Keratinocyte (primary cell): Measurements from ENCODE around the gene WAC. TPM values are rescaled to one million over a fixed set of nuclear protein-coding genes. Genes with fewer than 3 reads are reported as not detected.
"Not testable (repeated sequence)": the region's sequence is repeated elsewhere in the genome, so short reads cannot be mapped to it uniquely, and the experiment has no call there.

Source experiments
- DNase-seq: peaks from one replicate; pipeline ENCODE4 v3.0.0-alpha.2; 2011; ENCODE audit warnings: low read depth, missing footprints, low spot score
- FAIRE-seq: peaks from 2 replicates; lab custom pipeline; 2011; peaks lifted over from hg19 to GRCh38; lab: Jason Lieb, UNC
- H2AFZ ChIP-seq: 2 replicates; pipeline ENCODE4 v1.6.0; 2012; ENCODE audit warnings: low read length, control low read depth, inconsistent platforms; ENCODE audit not compliant: control insufficient read depth
- H3K27ac ChIP-seq: 2 replicates; pipeline ENCODE4 v1.5.1; 2011; ENCODE audit warnings: low read length; ENCODE audit not compliant: control insufficient read depth, insufficient read depth
- H3K27me3 ChIP-seq: 3 replicates; pipeline ENCODE4 v1.6.0; 2011; ENCODE audit warnings: low read length; ENCODE audit not compliant: control insufficient read depth, insufficient read depth; ENCODE audit errors: extremely low read depth
- H3K36me3 ChIP-seq, 2 experiments: 2 replicates in 1 of 2; 3 replicates in 1 of 2; pipeline ENCODE4 v1.5.1; 2011; ENCODE audit warnings: low read length in 2 of 2, mild to moderate bottlenecking in 1 of 2; ENCODE audit not compliant: control insufficient read depth in 2 of 2, insufficient read depth in 2 of 2; ENCODE audit errors: extremely low read depth in 1 of 2
- H3K4me1 ChIP-seq: 3 replicates; pipeline ENCODE4 v1.5.1; 2011; ENCODE audit warnings: low read length; ENCODE audit not compliant: control insufficient read depth, insufficient read depth; ENCODE audit errors: extremely low read depth
- H3K4me2 ChIP-seq: 3 replicates; pipeline ENCODE4 v1.6.0; 2011; ENCODE audit warnings: low read depth, low read length; ENCODE audit not compliant: control insufficient read depth, insufficient read depth; ENCODE audit errors: extremely low read depth
- H3K4me3 ChIP-seq, 3 experiments: fragments of 200-600 bp in 1 of 3; sonication (generic) in 1 of 3; 2 replicates in 2 of 3; 3 replicates in 1 of 3; pipeline ENCODE4 v1.5.1; 2011 to 2016; ENCODE audit warnings: low read length in 3 of 3, mild to moderate bottlenecking in 3 of 3, control low read depth in 2 of 3, inconsistent platforms in 1 of 3, low read depth in 1 of 3, mixed read lengths in 1 of 3, mixed run types in 1 of 3, moderate library complexity in 1 of 3; ENCODE audit not compliant: control insufficient read depth in 2 of 3, insufficient read depth in 2 of 3; ENCODE audit errors: extremely low read depth in 1 of 3
- H3K79me2 ChIP-seq: 2 replicates; pipeline ENCODE4 v1.6.0; 2012; ENCODE audit warnings: low read length; ENCODE audit not compliant: control insufficient read depth, insufficient read depth
- H3K9ac ChIP-seq: 3 replicates; pipeline ENCODE4 v1.6.0; 2011; ENCODE audit warnings: low read length; ENCODE audit not compliant: control insufficient read depth, insufficient read depth; ENCODE audit errors: extremely low read depth
- H3K9me1 ChIP-seq: 3 replicates; pipeline ENCODE4 v1.6.0; 2011; ENCODE audit warnings: low read length; ENCODE audit not compliant: control insufficient read depth, insufficient read depth; ENCODE audit errors: extremely low read depth
- H3K9me3 ChIP-seq: 2 replicates; pipeline ENCODE4 v1.5.1; 2012; ENCODE audit warnings: low read depth, low read length; ENCODE audit not compliant: control insufficient read depth
- H4K20me1 ChIP-seq: 3 replicates; pipeline ENCODE4 v1.6.0; 2011; ENCODE audit warnings: low read length; ENCODE audit not compliant: control insufficient read depth, insufficient read depth; ENCODE audit errors: extremely low read depth
- EZH2 ChIP-seq: IDR thresholded peaks from one replicate; pipeline ENCODE4 v1.6.1; 2012; ENCODE audit warnings: inconsistent platforms, mild to moderate bottlenecking, low read length, moderate library complexity
- dilution Hi-C: fragments of 300-500 bp; cut with MboI; formaldehyde crosslinking; loops from one replicate; pipeline ENCODE4 v1.7.0; 2020; ENCODE audit warnings: low sequenced_read_pairs; ENCODE audit not compliant: extremely low pct_ligation_motif_present
- polyA plus RNA-seq, 5 experiments: library from polyadenylated mRNA; depleted of rRNA in 3 of 5; stranded (reverse) in 3 of 5; stranded (forward) in 1 of 5; unstranded in 1 of 5; fragments of >200 nt; gene quantifications; 1 replicate in 1 of 5; 2 replicates in 3 of 5; 3 replicates in 1 of 5; pipeline versions ENCODE4 v1.2.1 to v1.2.3, GENCODE V29; 2011 to 2012; ENCODE audit warnings: missing spikeins in 2 of 5, low read depth in 1 of 5, low replicate concordance in 1 of 5
- TF ChIP-seq, protein P1 (sequence below), 3 experiments: IDR thresholded peaks in 1 of 3; conservative IDR thresholded peaks in 1 of 3; optimal IDR thresholded peaks in 1 of 3; 2 replicates in 2 of 3; 3 replicates in 1 of 3; pipeline versions ENCODE3 to v1.5.1; 2011; ENCODE audit warnings: low read length in 3 of 3, mild to moderate bottlenecking in 3 of 3, moderate library complexity in 2 of 3, control low read depth in 1 of 3, inconsistent platforms in 1 of 3; ENCODE audit not compliant: insufficient read depth in 2 of 3; ENCODE audit errors: extremely low read depth in 1 of 3

The WAC gene
- polyA plus RNA-seq, 1 donor (not counting 4 experiments of a cell fraction or from before 2014, with no cell fraction given) = 80.8 TPM

- no peaks in the 10 kb centered on the region for H3K9me3 ChIP-seq
- H3K27me3 ChIP-seq = no peaks in the 10 kb centered on the region
- H3K4me3 ChIP-seq = no peak overlapping the region
- no peak for TF ChIP-seq EZH2
- TF ChIP-seq, protein P1, sequence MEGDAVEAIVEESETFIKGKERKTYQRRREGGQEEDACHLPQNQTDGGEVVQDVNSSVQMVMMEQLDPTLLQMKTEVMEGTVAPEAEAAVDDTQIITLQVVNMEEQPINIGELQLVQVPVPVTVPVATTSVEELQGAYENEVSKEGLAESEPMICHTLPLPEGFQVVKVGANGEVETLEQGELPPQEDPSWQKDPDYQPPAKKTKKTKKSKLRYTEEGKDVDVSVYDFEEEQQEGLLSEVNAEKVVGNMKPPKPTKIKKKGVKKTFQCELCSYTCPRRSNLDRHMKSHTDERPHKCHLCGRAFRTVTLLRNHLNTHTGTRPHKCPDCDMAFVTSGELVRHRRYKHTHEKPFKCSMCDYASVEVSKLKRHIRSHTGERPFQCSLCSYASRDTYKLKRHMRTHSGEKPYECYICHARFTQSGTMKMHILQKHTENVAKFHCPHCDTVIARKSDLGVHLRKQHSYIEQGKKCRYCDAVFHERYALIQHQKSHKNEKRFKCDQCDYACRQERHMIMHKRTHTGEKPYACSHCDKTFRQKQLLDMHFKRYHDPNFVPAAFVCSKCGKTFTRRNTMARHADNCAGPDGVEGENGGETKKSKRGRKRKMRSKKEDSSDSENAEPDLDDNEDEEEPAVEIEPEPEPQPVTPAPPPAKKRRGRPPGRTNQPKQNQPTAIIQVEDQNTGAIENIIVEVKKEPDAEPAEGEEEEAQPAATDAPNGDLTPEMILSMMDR (optimal IDR thresholded peaks at IDR 0.05 in 1 of 3, IDR thresholded peaks at IDR 0.05 in 1 of 3, conservative IDR thresholded peaks at IDR 0.05 in 1 of 3; ENCODE audit: extremely low read depth in 1 of 3, insufficient read depth in 2 of 3, low read length in 3 of 3) = no peak
- FAIRE-seq (no peak), DNase-seq (no peak)
- H3K36me3 ChIP-seq = peaks cover 13 to 15% of the 10 kb centered on the region in 2 experiments
- no peak overlapping the region for H2AFZ ChIP-seq
- no peaks in the 10 kb centered on the region for H3K4me1 ChIP-seq
- H3K79me2 ChIP-seq = peaks cover 60% of the 10 kb centered on the region
- dilution Hi-C loops = no loop called here
- no peak overlapping the region for H3K27ac ChIP-seq
- no peaks in the 10 kb centered on the region for H3K9me1 ChIP-seq
- no peak overlapping the region for H3K4me2 ChIP-seq
- no peak overlapping the region for H3K9ac ChIP-seq
- peaks cover 4% of the 10 kb centered on the region for H4K20me1 ChIP-seq
Observed at GRCh38 chr10:28606568-28606967, 73.7 kb downstream of the WAC start.

DNA sequence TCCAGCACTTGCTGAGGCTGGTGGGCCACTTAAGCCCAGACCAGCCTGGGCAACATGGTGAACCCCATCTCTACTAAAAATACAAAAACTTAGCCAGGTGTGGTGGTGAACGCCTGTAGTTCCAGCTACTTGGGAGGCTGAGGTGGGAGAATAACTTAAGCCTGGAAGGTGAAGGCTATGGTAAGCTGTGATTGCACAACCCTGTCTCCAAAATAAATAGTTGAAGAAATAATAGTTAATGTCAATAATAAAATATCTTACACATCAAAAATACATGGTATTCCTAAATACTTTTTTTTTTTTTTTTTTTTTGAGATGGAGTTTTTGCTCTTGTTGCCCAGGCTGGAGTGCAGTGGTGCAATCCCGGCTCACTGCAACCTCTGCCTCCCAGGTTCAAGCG, 76.7 kb downstream of the WAC start:
- H3K27me3 ChIP-seq, H4K20me1 ChIP-seq, H3K9ac ChIP-seq, DNase-seq, H3K9me1 ChIP-seq, H3K4me1 ChIP-seq, FAIRE-seq, H3K4me3 ChIP-seq, dilution Hi-C loops, H3K27ac ChIP-seq, H3K9me3 ChIP-seq, H2AFZ ChIP-seq, H3K4me2 ChIP-seq: not testable (repeated sequence)
- Histone ChIP-seq H3K36me3 (peaks cover 16 to 22% of the 10 kb centered on the region in 2 experiments), H3K79me2 (peaks cover 37% of the 10 kb centered on the region)

DNA sequence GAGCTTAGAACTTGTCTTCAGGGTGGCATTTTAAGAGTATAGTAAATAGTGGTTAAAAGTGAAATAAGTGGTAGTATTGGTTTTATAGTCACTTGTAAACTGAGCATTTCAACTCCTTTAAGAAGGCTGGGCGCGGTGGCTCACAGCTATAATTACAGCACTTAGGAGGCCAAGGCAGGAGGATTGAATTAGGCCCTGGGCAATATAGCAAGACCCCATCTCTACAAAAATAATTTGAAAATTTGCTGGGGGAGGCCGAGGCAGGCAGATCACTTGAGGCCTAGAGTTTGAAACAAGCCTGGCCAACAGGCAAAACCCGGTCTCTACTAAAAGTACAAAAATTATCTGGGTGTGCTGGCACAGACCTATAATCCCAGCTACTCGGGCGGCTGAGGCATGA, 80.0 kb downstream of the WAC start:
- H4K20me1 ChIP-seq = no peaks in the 10 kb centered on the region
- H3K79me2 ChIP-seq = peaks cover 10% of the 10 kb centered on the region

More for the DNA sequence above, 80.0 kb downstream of the WAC start:
- TF ChIP-seq, protein P1 (optimal IDR thresholded peaks at IDR 0.05 in 1 of 3, IDR thresholded peaks at IDR 0.05 in 1 of 3, conservative IDR thresholded peaks at IDR 0.05 in 1 of 3; ENCODE audit: extremely low read depth in 1 of 3, insufficient read depth in 2 of 3, low read length in 3 of 3) = no peak
- TF ChIP-seq EZH2 = no peak
- no peak for FAIRE-seq
- Histone ChIP-seq H3K27ac (no peak overlapping the region), H3K4me2 (no peak overlapping the region), H2AFZ (no peak overlapping the region), H3K9me1 (no peaks in the 10 kb centered on the region), H3K27me3 (no peaks in the 10 kb centered on the region), H3K9me3 (no peaks in the 10 kb centered on the region), H3K9ac (no peak overlapping the region), H3K4me3 (no peak overlapping the region), H3K36me3 (peaks cover 18 to 29% of the 10 kb centered on the region in 2 experiments), H3K4me1 (no peaks in the 10 kb centered on the region)
- dilution Hi-C loops = no loop called here
- no peak for DNase-seq
